Kidney glomerular epithelial cell (primary cell): Measurements from ENCODE around the gene CHAC1.
"Not testable (repeated sequence)": the region's sequence is repeated elsewhere in the genome, so short reads cannot be mapped to it uniquely, and the experiment has no call there.

ENCODE experiments used
- DNase-seq: peaks from one replicate; lab custom pipeline; 2025; lab: John Stamatoyannopoulos, UW

CHAC1 gene

DNA sequence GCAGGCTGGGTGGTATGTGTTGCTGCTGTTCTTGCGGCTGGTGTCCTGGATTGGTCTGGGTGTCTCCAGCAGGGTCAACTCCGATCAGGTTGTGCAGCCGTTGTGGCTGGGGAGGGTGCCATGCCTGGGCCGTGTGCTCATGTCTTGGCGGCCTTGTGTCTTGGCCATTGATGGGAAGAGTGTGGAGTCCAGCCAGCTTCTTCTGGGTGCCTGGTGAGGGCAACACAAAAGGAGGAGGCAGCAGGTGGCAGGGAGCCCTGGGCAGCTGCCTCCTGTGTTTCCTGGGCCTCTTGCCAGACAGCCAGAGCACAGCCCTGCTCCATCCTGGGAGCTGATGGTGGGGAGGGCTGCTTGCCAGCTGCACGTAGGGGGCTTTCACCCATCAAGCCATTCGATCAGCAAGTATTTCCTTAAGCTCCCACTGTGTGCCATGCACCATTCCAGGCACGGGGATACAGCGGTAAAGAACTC, 4.3 kb downstream of the CHAC1 start:
- no peak for DNase-seq

GRCh38 chr15:40958146-40958545, 4.9 kb downstream of the CHAC1 start:
- DNase-seq, result no peak

DNA sequence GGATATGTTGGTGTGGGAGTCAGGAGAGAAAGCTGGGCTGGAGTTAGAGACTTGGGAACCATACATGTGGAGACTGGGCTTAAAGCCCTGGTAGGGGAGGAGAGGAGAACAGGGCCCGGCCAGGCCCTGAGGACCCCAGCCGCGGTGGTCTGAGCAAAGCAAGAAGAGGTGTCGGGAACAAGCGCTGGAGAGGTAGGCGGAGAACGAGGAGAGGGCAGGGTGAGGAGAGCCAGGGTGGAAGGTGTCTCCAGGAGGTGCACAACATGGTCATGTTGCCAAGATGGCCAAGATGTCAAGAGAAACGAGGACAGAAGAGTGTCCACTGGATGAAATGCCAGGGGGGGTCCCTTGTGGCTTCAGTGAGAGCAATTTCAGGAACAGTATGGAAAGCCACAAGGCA, 5.5 kb downstream of the CHAC1 start:
- no peak for DNase-seq

DNA sequence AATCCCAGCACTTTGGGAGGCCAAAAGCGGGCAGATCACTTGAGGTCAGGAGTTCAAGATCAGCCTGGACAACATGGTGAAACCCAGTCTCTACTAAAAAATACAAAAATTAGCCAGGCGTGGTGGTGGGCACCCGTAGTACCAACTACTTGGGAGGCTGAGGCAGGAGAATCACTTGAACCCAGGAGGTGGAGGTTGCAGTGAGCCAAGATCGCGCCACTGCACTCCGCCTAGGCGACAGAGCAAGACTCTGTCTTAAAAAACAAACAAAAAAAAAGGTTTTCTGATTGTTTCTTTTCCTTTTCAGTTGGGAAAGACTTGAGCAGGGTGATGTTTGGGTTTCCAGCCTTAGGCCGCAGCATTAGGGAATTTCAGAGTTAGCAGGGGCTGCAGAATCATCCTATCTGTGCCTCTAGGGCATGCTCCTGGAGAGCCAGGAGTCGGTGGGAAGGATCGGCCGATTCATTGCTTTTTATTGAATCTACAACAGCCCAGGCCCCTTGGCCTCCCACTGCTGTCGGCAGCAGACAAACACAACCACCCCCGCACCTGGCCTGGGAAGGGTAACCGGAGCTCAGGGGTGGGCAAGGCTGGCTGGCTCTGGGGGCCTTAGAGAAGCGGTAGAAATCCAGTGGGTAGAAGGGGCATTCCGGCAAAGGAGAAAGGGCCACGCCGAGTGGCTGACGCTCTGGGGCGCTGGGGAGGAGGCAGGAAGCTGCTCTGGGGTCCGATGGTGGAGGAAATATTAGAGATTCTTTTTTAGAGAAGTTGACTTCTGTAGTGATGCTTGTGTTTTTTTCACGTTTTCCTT, 6.3 kb downstream of the CHAC1 start:
- no peak for DNase-seq

GRCh38 chr15:40960151-40960885, 7.0 kb downstream of the CHAC1 start:
- no peak for DNase-seq

GRCh38 chr15:40960925-40961324, 7.7 kb downstream of the CHAC1 start:
- no peak for DNase-seq

- not testable (repeated sequence) for DNase-seq
These were observed 8.5 kb downstream of the CHAC1 start for GRCh38 chr15:40961740-40962139.

DNA sequence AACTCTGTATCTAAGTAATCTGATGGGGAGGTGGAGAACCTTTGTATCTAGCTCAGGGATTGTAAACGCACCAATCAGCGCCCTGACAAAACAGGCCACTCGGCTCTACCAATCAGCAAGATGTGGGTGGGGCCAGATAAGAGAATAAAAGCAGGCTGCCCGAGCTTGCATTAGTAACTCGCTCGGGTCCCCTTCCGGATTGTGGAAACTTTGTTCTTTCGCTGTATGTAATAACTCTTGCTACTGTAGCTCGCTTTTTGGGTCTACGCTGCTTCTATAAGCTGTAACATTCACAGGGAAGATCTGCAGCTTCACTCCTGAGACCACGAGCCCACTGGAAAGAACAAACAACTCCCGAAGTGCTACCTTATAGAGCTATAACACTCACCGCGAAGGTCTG, 9.0 kb downstream of the CHAC1 start:
- not testable (repeated sequence) for DNase-seq

DNA sequence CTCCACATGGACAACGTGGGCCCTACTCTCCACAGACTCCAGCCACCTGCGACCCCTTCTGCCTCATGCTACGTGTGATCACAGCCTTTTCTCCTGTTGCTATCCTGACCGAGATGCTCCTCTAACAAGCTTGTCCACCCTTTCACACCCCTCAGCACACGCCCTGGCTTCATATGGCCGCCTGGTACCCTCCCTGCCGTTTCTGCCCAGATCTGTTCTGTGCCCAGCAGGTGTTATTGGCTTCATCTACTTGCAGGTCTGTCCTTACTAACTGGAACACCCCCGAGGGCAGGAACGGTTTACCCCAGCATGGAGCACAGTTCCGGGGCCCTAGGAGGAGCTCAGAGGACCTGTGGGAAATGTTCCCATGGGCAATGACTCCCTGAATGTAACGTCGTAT, 9.9 kb downstream of the CHAC1 start:
- DNase-seq, result no peak

DNA sequence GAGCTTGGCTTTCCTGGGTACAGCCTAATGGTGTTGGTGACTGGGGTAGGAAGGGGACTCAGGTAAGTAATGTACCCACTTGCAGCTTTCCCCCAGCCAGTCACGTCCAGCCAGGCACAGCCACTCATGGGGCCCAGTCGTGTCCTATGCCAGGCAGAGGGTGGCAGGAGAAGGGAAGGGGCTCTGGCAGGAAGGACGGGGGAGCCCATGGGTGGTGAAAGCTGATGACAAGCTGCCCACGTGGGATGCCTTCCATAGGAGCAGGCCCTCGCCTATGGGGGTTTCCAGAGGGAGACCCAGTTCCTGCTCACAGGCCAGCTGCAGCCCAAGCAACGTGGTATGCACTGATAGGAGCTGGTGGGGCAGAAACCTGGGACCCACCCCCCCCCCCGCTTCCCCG, 10.7 kb downstream of the CHAC1 start:
- no peak for DNase-seq

DNA sequence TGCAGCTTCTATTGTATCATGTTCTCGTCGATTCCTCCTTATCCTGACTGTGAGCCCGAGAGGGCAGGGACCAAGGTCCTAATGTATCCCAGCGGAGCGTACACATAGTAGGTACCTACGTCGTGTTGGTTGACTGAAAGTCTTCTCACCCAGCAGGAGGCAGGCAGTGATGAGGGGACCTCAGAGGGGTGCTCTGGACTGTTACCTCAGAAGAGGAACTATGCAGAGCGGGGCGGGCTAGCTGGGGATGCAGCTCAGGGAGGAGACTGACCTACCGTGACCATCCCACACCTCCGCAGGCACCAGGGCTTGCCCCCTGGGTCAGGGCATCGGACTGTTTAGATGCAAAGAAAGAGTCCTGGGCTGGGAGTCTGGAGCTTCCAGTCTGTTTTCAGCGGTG, 11.4 kb downstream of the CHAC1 start:
- DNase-seq, result no peak

DNA sequence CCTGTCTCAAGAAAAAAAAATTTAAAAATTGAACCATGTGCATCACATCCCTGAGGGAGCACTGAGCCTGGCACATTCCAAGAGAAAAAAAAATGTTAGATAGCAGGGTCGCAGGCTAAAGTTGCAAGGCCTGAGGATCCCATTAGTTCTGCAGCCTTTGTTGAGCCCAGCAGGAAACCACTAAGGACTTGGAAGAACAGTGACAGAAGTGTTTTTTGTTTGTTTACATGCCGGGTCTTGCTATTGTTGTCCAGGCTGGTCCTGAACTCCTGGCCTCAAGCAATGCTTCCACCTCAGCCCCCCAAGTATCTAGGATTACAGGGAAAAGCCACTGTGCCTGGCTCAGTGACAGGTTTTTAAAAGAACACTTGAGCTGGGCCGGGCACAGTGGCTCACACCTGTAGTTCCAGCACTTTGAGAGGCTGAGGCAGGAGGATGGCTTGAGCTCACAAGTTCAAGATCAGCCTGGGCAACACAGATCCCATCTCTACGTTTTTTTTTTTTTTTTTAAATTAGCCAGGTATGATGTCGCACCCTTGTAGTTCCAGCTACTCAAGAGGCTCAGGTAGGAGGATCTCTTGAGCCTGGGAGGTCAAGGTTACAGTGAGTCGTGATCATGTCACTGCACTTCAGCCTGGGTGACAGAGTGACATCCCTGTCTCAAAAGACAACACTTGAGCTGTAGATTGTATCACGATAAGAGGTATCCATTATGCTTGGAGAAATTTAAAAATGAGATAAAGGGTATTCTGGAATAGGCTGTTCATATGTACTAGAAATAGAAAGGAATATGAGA, 15.2 kb downstream of the CHAC1 start:
- no peak for DNase-seq

- DNase-seq, result no peak
These were observed 16.1 kb downstream of the CHAC1 start for GRCh38 chr15:40969363-40969762.

DNA sequence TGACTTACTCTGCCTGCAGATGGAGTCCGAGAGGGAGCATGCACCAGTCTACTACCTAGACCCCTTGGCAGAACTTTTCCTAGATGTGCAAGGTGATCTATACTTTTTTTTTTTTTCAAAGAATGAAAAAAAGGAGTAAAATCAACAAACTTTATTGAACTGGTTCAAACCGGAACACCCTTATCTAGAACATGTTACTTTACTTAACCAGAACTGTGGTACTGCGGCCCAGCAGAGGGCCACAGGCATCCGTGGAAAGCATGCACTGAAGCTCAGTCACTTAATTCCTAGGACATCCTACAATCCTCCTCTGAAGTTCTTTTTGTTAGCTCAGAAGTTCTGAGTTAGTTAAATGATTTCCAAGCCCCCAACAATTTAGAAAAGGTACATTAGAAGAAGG, 21.6 kb downstream of the CHAC1 start:
- DNase-seq, result no peak

GRCh38 chr15:40976819-40977218, 23.5 kb downstream of the CHAC1 start:
- no peak for DNase-seq

DNA sequence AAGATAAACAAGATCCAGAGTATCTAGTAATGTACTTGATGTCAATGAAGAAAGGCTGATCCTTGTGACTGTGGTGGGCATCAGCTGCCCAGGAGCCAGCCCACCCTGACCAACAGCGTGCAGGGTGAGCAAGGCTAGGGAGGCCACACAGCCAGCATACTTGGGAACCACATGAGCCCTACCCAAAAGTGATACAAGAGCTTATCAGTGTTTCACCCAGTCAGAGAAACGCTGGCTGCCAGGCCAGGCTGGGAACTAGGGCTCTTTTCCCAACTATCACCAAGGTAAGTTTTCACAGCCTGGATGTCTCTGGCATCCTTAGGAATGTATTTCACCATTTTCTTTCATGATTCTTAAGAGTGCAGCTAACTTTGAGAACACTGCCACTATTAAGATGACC, 24.9 kb downstream of the CHAC1 start:
- no peak for DNase-seq

DNA sequence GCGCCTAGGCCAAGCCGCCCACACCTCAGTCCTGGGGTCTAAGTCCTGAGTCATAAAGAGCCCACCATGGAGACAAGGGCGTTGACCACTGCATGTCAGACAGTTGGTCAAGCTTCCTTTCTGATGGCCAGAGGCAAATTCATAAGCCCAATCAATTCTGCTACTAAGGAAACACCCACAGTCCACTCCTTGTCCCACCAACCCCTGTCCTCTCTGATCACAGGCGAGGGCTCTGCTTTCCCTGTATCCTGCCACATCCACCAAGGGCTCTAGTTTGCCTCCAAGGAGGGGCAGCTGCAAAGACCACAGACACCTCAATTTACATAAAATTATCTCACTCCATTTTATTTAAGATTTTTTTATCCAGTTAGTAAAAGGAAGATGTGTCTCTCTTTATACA, 25.3 kb downstream of the CHAC1 start:
- DNase-seq, result no peak

- no peak for DNase-seq
These were observed 27.9 kb downstream of the CHAC1 start for GRCh38 chr15:40981186-40981585.

- DNase-seq, result no peak
These were observed 29.6 kb downstream of the CHAC1 start for GRCh38 chr15:40982855-40983254.

DNA sequence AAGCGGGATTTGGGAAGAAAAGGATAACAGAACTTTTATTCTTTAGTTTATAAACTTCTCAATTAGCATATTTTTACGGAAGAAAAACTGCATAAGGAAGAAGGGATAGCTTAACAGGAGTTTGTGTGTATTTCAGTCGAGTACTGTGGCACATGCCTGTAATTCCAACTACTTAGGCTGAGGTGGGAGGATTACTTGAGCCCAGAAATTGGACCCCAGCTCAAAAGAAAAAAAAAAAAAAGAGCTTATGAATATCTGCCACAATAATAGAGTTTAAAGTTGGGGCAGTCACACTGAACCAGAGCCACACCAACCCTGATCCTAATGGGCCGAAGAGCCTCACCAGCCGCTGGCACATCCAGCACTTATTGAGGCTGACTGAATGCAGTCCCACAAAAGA, 31.1 kb downstream of the CHAC1 start:
- no peak for DNase-seq

DNA sequence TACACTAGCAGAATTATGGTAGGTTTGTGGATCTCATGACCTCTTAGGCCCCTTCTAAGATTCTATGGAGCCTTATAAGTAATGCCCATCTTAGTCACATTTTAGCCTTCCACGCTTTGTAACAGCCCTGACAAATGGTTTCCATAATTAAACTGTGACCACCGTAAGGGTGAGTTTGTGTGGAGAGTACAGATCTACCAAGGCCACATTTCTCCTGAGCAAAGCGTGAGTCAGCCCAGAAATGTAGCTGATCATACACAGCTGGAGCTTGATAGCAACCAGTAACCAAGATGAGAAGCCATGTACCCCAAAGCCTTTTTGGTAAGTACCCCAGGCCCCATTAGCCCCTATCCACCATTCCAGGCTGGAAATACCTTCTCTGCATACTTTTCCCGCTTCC, 31.7 kb downstream of the CHAC1 start:
- DNase-seq, result no peak

DNA sequence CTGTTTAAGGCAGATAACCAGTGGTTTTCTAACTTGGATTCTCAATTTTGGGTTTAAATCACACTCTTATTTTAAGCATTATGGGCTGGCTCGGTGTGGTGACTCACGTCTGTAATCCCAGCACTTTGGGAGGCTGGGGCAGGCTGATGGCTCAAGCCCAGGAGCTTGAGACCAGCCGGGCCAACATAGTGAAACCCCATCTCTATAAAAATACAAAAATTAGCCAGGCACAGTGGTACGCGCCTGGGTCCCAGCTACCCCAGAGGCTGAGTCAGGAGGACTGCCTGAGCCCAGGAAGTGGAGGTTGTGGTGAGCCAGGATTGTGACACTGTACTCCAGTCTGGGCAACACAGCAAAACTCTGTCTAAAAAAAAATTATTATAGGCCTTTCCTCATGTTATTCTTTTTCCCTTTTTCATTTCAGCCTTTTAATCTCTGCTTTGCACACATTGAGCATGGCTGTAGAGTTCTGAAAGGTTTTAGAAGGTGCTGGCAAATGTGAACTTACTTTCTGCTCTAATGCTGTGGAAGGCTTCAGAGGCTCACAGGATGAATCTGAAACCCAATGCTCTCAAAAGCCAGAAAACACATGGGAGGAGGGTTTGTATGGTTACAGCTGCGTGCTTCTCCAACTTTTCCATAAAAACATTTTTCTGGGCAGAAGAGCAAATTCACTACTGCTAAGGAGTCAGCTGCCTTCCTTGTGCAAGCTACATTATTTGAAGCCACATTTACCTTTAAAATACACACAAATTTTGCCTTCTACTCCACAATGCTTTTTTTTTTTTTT, 32.5 kb downstream of the CHAC1 start:
- no peak for DNase-seq
